ENCODE results near the gene PTDSS2. TPM values are rescaled to one million over a fixed set of nuclear protein-coding genes. Genes with fewer than 3 reads are reported as not detected.

PTDSS2 gene
- total and polyA plus RNA-seq, 4 donors = 5.1 to 15.6 (median 10.2) TPM

- no peak for TF ChIP-seq FOXA2 (IDR thresholded peaks at IDR 0.05)
- TF ChIP-seq MAX (IDR thresholded peaks at IDR 0.05) = no peak
- no peak for TF ChIP-seq TAF1 (conservative IDR thresholded peaks at IDR 0.05)
- TF ChIP-seq ATF3 (IDR thresholded peaks at IDR 0.05) = no peak
- no peak for TF ChIP-seq YY1 (IDR thresholded peaks at IDR 0.05)
- no peak for TF ChIP-seq GABPA (IDR thresholded peaks at IDR 0.05 in 1 of 2, conservative IDR thresholded peaks at IDR 0.05 in 1 of 2)
- TF ChIP-seq RAD21 (IDR thresholded peaks at IDR 0.05) = no peak
- no peak for TF ChIP-seq JUND (IDR thresholded peaks at IDR 0.05)
- no peak for TF ChIP-seq REST (IDR thresholded peaks at IDR 0.05)
- TF ChIP-seq RXRA (IDR thresholded peaks at IDR 0.05) = no peak
- TF ChIP-seq SP1 (IDR thresholded peaks at IDR 0.05) = no peak
- TF ChIP-seq CTCF (IDR thresholded peaks at IDR 0.05; ENCODE audit: low read depth, low read length, missing input control) = no peak
- no peak for TF ChIP-seq HNF4G (IDR thresholded peaks at IDR 0.05)
- TF ChIP-seq NR2F2 (IDR thresholded peaks at IDR 0.05) = no peak
- TF ChIP-seq FOXA1 (IDR thresholded peaks at IDR 0.05) = no peak
- TF ChIP-seq EGR1 (IDR thresholded peaks at IDR 0.05; ENCODE audit: low read depth in 2 of 2) = no peak
- no peak for TF ChIP-seq HNF4A (conservative IDR thresholded peaks at IDR 0.05)
- no peak for TF ChIP-seq ZBTB33 (IDR thresholded peaks at IDR 0.05)
- H3K36me3 ChIP-seq (ENCODE audit: control insufficient read depth in 4 of 4, insufficient read depth in 3 of 4, low read depth in 1 of 4, low read length in 3 of 4) = peaks cover 0 to 17% (median 7%) of the 10 kb centered on the region in 4 donors
- no peak overlapping the region for H3K27ac ChIP-seq (ENCODE audit: low read depth in 1 of 2, low read length in 2 of 2)
- H3K27me3 ChIP-seq (ENCODE audit: control insufficient read depth in 4 of 4, insufficient read depth in 4 of 4, low read length in 3 of 4) = no peaks in the 10 kb centered on the region
- H3K4me3 ChIP-seq (ENCODE audit: low read depth in 1 of 3, low read length in 3 of 3) = no peak overlapping the region
- no peaks in the 10 kb centered on the region for H3K4me1 ChIP-seq (ENCODE audit: control insufficient read depth in 4 of 4, insufficient read depth in 4 of 4, low read length in 3 of 4)
- 95% methylated on average over 9 of the region's 9 CpGs for WGBS
- H3K9me3 ChIP-seq (ENCODE audit: control insufficient read depth in 4 of 4, low read length in 3 of 4) = no peaks in the 10 kb centered on the region
- no peak for DNase-seq (ENCODE audit: low spot score)
- H3K9ac ChIP-seq (ENCODE audit: low read depth in 1 of 2, low read length in 2 of 2) = no peak overlapping the region
These were observed 11.5 kb downstream of the PTDSS2 start for GRCh38 chr11:461626-462025.
